ENCODE data around the gene HOXB8.
A peak's percentile ranks its signal among the peaks of the same experiment; 100 is the strongest.

The HOXB8 gene

GRCh38 chr17:48610282-48611211 is 4.5 kb downstream of the HOXB8 start, which contains the start of gene HOXB7:
TSS of gene HOXB7 (minus strand) at chr17:48611017. CDS start at chr17:48610918, 99 bp downstream.
- peak; percentile 58 for DNase-seq (ENCODE audit: low spot score)

- no peak for DNase-seq (ENCODE audit: low spot score)
These were observed 5.3 kb downstream of the HOXB8 start for GRCh38 chr17:48609759-48610281.

GRCh38 chr17:48609033-48609432 is 6.1 kb downstream of the HOXB8 start:
- DNase-seq (ENCODE audit: low spot score): no peak

- no peak for DNase-seq (ENCODE audit: low spot score)
These were observed 6.6 kb downstream of the HOXB8 start for GRCh38 chr17:48608494-48608834.

- DNase-seq (ENCODE audit: low spot score): no peak
These were observed 8.0 kb downstream of the HOXB8 start for GRCh38 chr17:48606892-48607614.

GRCh38 chr17:48605991-48606891 is 8.9 kb downstream of the HOXB8 start:
- no peak for DNase-seq (ENCODE audit: low spot score)

- no peak for DNase-seq (ENCODE audit: low spot score)
These were observed 9.6 kb downstream of the HOXB8 start for GRCh38 chr17:48605409-48605919.

- DNase-seq (ENCODE audit: low spot score): no peak
These were observed 10.2 kb downstream of the HOXB8 start, which contains the start of gene HOXB6 for GRCh38 chr17:48604770-48605329. TSS of gene HOXB6 (minus strand) at chr17:48604986. CDS start at chr17:48598150, 6,836 bp downstream.

GRCh38 chr17:48603959-48604769 is 10.9 kb downstream of the HOXB8 start:
- DNase-seq (ENCODE audit: low spot score): no peak

GRCh38 chr17:48601539-48602425 is 13.3 kb downstream of the HOXB8 start:
- DNase-seq (ENCODE audit: low spot score): no peak

GRCh38 chr17:48601207-48601538 is 13.9 kb downstream of the HOXB8 start:
- no peak for DNase-seq (ENCODE audit: low spot score)

GRCh38 chr17:48600244-48601098 is 14.6 kb downstream of the HOXB8 start:
- DNase-seq (ENCODE audit: low spot score): no peak

- no peak for DNase-seq (ENCODE audit: low spot score)
These were observed 15.7 kb downstream of the HOXB8 start for GRCh38 chr17:48599354-48599753.

GRCh38 chr17:48598736-48599135 is 16.4 kb downstream of the HOXB8 start:
- DNase-seq (ENCODE audit: low spot score): no peak

- no peak for DNase-seq (ENCODE audit: low spot score)
These were observed 17.1 kb downstream of the HOXB8 start for GRCh38 chr17:48597778-48598631.

GRCh38 chr17:48597528-48597777 is 17.6 kb downstream of the HOXB8 start:
- DNase-seq (ENCODE audit: low spot score): no peak

GRCh38 chr17:48596735-48597527 is 18.2 kb downstream of the HOXB8 start:
- no peak for DNase-seq (ENCODE audit: low spot score)

All from HuH-7.5 (cell line).